Iris pigment epithelial cell (primary cell): ENCODE data around the gene DNAJA4.

ENCODE experiments used
- DNase-seq: peaks from one replicate; pipeline ENCODE4 v3.0.0-alpha.2; 2011; ENCODE audit warnings: low read depth

Gene DNAJA4

GRCh38 chr15:78280319-78281072 lies 16.1 kb downstream of the DNAJA4 start:
- DNase-seq, result no peak

DNA sequence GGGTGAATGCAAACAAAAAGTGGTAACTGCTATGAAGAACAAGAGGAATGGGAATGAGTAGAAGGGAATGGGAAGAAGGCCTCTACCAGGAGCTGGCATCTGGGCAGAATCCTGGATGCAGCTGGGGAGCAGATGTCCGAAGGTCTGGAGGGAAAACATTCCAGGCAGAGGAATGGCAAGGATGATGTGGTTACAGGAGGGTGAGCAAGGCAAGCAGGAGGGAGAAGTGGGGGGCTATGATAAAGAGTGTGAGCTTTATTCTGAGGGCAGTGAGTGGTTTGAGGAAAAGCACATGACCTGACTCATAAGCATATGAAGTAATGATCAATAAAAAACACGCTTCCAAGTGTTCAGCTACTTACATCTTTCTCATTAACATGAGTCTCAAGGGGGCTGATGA lies 18.0 kb downstream of the DNAJA4 start:
- no peak for DNase-seq

DNA sequence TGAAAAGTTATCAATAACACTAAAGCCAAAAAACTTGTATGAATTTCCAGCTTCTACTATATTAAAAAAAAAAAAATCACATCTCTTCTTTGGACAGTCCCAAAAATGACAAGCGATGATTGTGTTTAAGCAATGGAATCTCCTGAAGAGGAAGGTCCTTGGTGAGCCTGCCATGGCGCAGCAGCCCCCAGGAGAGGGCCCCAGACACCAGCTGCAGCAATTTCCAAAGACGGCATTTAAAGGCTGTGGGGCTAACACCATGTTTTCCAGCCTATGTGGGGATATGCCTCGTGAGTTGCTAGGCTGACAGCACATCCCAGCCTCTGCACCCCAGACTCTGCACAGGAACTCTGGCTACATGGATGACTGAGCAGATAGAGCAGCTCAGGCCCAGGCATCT lies 20.4 kb downstream of the DNAJA4 start:
- no peak for DNase-seq

- no peak for DNase-seq
Measured at GRCh38 chr15:78290222-78290621, 25.9 kb downstream of the DNAJA4 start.

- DNase-seq, result no peak
Measured at GRCh38 chr15:78291052-78291451, 26.7 kb downstream of the DNAJA4 start.

GRCh38 chr15:78291698-78292097 lies 27.3 kb downstream of the DNAJA4 start:
- peak; percentile 43 for DNase-seq

GRCh38 chr15:78292219-78292618 lies 27.9 kb downstream of the DNAJA4 start:
- DNase-seq, result no peak

DNA sequence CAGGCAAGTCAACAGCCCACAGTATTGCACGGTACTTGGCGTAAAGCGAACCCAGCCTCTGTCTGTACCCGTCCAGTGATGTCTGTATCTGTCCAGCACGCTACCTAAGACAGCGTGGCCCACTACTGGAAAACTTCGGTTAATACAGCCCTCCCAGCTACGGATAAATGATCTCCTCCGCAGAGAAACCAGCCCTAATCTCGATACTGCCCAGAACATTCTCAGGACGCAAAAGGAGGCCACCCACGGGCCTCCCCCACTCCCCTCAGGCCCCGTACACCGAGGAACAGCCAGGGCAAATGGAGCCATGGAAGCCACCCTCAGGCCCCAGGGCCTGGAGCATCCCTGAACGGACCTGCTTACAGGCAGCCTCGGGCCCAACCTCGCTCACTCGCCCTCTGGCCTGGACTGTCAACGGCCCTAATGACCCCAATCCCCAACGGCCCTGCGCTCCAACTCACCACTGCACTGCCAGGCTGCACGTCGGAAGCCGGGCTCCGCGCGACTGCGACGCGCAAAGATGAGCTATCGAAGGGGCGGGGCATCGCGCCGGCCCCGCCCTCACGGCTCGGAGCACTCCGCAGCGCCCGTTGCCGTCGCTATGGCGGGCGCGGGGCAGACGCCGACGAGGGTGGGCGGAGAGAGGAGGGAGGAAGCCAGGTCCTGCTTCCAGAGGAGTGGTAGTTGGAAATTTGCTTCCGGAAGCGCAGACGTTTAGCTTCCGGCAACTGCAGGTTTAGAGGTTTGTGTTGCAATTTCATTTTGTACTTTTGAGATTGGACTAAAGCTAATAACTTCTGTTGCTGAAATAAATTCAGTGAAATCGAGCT lies 35.0 kb downstream of the DNAJA4 start, which contains the start of gene SKIC8:
Gene SKIC8 (minus strand): TSS at position 509 of the 830 bp plus-strand sequence. CDS start 3,923 bp downstream, outside the sequence.
- DNase-seq, result peak; percentile 93

- DNase-seq, result peak; percentile 14
Measured at GRCh38 chr15:78301326-78301725, 37.0 kb downstream of the DNAJA4 start.

DNA sequence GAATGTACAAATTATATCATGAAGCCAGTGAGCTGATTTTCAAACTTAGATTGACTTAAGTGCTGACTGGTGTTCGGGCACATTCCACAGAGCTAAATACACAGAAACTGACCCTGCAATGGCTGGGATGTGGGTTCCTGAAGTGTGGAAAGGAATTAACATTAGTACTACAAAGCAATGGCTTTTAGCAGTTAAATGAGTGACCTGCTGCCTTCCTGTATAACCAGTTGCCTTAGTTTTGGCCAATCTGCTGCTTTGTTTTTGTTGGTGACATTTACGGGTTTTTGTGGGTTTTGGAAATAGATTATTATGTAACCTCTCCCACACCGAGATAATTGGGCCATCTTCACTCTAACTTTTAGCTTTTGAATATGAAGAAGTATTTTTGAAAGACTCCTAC lies 37.5 kb downstream of the DNAJA4 start:
- peak; percentile 26 for DNase-seq

DNA sequence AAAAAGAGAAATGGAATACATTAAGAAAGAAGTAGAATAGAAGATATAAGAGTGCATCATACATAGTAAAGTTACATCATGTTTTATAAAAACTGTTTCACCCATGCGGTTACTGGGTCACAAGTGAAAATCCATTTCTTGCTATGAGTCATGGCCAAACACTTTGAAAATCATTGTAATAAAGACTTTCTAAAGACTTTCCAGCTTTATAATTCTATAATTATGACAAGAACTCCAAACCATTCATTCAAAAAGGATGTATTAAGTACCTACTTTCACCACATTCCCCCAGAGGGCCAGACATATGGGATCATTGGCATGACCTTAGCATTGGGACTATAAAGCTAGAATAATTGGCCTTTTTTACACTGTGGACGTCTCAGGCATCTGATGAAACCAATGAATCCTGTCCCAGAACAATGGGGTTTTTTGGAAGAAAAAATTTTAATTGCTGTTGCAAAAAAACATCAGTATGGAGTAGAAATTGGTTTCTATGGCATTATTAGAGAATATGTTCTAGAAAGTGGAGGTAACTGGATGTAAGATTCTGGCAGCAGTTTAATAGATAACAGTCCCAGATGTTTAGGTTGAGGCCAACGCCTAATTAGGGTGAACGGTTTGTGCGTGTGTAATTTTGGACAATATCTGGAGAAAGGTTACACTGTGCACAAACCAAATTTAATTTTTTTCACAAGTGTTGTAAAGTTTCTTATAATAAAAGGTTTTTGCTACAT lies 38.4 kb downstream of the DNAJA4 start:
- peak; percentile 89 for DNase-seq

- no peak for DNase-seq
Measured at GRCh38 chr15:78304216-78305066, 40.1 kb downstream of the DNAJA4 start.

DNA sequence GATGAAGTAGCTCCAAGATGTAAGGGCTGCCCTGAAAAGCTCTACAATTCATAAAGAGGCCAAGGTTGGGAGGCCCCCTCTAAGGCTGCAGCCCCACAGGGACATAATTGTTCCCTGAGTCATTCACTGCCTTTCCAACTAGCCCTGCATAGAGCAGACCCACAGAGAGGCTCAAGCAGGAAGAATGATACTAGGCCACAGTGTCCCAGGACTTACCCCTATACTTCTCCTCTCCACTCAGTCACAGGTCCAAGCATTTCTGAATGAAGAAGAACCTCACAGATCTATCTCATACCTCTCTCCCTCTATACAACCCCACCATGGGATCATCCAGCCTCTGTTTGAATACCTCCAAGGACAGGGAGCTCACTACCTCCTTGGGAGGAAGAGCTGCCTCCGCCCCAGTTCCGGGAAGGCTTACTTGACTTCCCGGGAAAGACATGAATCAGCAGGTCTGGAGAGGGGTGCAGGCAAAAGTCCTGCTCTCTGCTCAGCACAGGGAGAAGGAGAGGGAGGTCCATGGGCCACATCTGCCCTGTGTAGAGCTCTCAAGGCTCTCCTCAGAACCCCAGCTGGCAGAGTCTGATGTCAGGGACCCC lies 41.9 kb downstream of the DNAJA4 start:
- peak; percentile 80 for DNase-seq

DNA sequence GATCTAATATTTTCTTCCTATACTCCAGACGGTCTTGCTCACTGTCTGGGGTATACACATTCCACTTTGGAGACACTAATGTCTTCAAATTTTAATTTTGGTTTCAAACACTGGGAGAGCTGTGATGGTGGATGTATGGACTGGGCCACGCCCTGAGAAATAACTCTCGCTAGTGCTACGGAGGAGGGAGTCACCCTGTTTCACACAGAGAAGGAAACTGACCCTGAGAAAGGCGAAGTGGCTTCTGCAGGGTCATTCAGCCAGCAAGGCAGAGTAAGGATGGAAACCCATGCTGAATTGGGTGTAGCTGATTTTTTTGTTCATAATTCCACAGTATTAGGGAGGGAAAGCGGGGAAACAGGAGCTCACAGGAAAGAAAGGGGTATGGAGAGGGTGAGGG lies 43.6 kb downstream of the DNAJA4 start:
- DNase-seq, result no peak

DNA sequence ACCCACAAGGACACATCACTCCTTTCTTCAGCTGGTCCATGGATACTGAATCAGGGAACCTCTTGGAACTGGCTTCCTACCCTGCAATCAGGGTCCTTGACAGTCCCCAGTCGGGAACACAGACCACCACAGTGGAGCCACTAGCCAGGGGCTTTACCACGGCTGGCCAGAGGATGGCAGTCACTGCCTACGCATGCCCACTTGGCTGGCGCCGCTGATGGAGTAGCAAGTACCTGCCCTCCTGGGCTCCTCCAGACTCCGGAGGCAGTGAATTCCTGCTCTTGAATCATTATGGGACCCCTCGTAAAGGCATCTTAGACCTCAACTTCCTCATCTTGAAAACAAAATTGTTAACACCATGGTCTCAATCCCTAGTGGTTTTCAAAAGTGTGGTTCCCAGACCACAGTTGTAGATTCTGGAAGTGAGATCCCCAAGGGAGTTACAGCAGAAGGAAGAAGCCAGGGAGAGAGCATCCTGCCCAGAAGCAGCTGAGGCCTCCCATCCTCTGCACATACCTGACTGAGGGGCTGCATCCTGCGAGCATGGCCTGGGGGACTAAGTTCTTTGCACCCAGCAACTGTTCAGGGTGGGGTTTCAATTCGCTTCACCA lies 44.2 kb downstream of the DNAJA4 start:
- DNase-seq, result peak; percentile 64

- no peak for DNase-seq
Measured at GRCh38 chr15:78311292-78311691, 46.9 kb downstream of the DNAJA4 start.

- no peak for DNase-seq
Measured at GRCh38 chr15:78312536-78312935, 48.2 kb downstream of the DNAJA4 start.

DNA sequence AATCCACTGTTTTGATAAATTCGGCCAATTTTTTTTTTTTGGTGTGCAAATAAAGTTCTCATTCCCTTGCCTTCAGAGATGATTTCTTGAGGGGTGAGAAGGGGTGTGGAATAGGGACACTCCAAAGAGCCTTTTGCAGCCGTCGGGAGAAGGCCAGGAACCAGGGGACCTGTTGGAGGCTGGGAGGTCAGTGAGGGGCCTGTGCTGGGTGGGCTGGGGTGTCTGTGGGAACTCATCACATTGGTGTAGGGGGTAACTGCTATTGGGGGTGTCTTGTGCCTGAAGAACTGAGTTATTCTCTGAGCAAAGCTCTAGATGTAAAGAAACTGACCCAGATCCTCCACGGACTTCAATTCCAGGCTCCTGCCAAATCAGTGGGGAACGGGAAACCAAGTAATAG lies 48.6 kb downstream of the DNAJA4 start:
- no peak for DNase-seq

DNA sequence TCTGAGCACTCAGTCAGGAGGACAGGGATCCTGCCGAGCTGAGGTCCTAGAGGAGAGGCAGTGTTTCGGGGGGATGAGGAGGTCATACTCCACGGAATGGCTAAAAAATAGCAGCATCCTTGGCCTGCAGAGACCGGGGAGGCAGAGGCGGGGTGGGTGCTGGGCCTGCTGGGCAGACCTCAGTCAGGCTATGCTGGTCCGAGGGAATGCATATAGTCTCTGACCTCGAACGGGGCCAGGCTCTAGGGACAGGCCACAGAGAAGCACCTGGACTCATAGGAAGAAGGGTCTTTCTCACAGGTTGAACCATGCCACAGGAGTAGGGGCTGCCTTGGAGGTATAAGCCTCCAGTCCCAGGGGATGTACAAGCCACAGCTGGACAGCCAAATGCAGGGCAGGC lies 49.0 kb downstream of the DNAJA4 start:
- DNase-seq, result no peak

DNA sequence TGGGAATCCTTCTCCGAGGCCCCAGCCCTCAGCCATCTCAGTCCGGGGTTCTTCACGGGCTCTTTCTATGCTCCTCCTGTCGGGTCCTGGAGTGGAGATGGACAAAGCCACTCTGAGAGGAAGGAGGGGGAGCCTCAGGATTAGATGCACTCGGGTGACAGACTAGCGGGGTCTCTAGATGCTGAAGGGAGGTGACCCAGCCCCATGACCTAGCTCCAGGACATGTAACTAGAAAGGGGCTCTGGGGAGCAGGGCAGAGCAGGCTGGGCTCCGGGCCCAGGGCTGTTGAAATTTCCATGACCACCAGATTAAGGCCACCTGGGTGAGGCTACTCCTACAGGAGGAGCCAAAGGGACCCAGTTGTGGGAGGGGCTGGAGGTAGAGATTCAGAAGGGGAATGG lies 49.8 kb downstream of the DNAJA4 start:
- DNase-seq, result no peak
